Measurements from ENCODE around the gene RNU1-3. TPM values are rescaled to one million over a fixed set of nuclear protein-coding genes. Genes with fewer than 3 reads are reported as not detected.
"Not testable (repeated sequence)": the region's sequence is repeated elsewhere in the genome, so short reads cannot be mapped to it uniquely, and the experiment has no call there.

The RNU1-3 gene
- under 1 TPM; under 0.01 TPM for total RNA-seq

GRCh38 chr1:16666502-16667413 lies at the start of gene RNU1-3:
Gene RNU1-3, minus strand, starts transcription at chr1:16666948.
- DNase-seq; H3K27ac ChIP-seq; intact Hi-C loops (cut with DNase I); H3K36me3 ChIP-seq; H3K4me3 ChIP-seq (replicated peaks in 1 of 3); H3K27me3 ChIP-seq; H3K4me1 ChIP-seq; H3K9me3 ChIP-seq: not testable (repeated sequence)
- no CpG with 5 or more reads among the region's 45 CpGs for WGBS, 2 donors

GRCh38 chr1:16713480-16713879 lies 46.7 kb upstream of the RNU1-3 start:
- H3K4me3 ChIP-seq (replicated peaks in 1 of 3); H3K27me3 ChIP-seq; H3K4me1 ChIP-seq; intact Hi-C loops (cut with DNase I); H3K36me3 ChIP-seq; H3K27ac ChIP-seq; DNase-seq; H3K9me3 ChIP-seq: not testable (repeated sequence)
- WGBS, 2 donors = 74 to 75% methylated on average over 4 of the region's 10 CpGs

DNA sequence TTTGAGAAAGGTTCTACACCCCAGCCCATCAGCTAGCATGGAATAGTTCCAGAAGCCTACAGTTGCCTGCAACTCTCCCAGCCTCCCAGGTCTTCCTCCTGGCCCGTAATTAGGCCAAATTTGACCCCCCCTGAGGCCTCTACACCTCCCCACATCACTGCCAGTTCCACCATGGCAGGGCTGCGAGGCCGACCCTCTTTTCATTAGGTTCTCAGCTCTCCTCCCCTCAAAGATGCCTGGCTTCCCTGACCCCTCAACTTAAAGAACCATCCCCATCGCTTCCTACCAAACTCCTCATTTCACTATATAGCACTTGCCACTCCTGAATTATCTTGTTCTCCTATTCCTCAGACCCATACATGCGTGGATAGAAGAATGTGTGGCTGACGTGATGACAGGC lies 46.2 kb upstream of the RNU1-3 start:
- H3K27me3 ChIP-seq; H3K4me1 ChIP-seq; H3K27ac ChIP-seq; H3K36me3 ChIP-seq; DNase-seq; H3K4me3 ChIP-seq (replicated peaks in 1 of 3); intact Hi-C loops (cut with DNase I); H3K9me3 ChIP-seq: not testable (repeated sequence)
- 96 to 98% methylated on average over 3 to 6 of the region's 6 CpGs for WGBS, 2 donors

DNA sequence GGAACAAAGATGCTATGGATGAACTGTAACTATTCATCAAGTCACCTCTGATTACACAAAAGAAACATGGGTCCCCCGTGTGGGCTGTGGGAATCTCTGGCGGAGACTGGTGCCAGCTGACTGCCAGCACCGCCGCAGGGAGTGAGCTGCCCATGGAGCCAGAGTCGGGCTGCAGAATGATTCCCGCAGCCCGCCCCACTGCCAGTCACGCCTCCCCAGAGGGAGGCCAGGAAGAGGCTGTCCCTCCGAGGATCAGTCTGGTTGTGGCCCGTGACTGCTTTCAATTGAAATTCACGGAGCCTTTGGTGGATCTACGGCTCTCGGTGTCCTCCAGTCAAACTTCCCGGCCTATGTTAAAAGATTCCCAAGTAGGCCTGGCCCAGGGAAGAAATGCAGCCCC lies 45.8 kb upstream of the RNU1-3 start:
- H3K9me3 ChIP-seq; DNase-seq; H3K4me1 ChIP-seq; H3K36me3 ChIP-seq; intact Hi-C loops (cut with DNase I); H3K4me3 ChIP-seq (replicated peaks in 1 of 3); H3K27ac ChIP-seq; H3K27me3 ChIP-seq: not testable (repeated sequence)
- 75 to 78% methylated on average over 13 of the region's 14 CpGs for WGBS, 2 donors

DNA sequence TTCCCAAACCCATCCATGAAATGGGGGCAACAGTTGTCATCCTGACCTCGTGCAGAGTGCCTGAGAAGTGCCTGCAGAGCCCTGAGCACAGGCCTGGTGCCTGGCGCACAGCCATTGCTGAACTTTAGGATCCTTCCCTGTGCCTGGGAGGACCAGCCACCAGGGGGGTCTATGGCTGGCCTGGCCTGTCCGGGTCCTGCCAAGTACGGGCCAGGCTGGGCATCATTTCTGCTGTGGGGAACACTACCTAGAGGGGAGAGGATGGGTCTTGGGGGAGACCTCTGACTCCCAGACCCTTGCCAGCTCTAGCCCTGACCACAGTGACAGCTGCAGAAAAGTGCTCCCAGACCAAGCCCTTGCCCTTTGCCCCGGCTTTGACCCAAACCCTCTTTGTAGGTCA lies 45.4 kb upstream of the RNU1-3 start:
- H3K4me3 ChIP-seq (replicated peaks in 1 of 3); DNase-seq; H3K4me1 ChIP-seq; intact Hi-C loops (cut with DNase I); H3K27ac ChIP-seq; H3K36me3 ChIP-seq; H3K9me3 ChIP-seq; H3K27me3 ChIP-seq: not testable (repeated sequence)
- 73 to 80% methylated on average over 1 to 3 of the region's 5 CpGs for WGBS, 2 donors

GRCh38 chr1:16710618-16711017 lies 43.9 kb upstream of the RNU1-3 start:
- H3K4me3 ChIP-seq (replicated peaks in 1 of 3); H3K36me3 ChIP-seq; H3K27ac ChIP-seq; H3K4me1 ChIP-seq; H3K9me3 ChIP-seq; H3K27me3 ChIP-seq; intact Hi-C loops (cut with DNase I): not testable (repeated sequence)
- WGBS, 2 donors = 58 to 59% methylated on average over 10 to 11 of the region's 13 CpGs
- DNase-seq = peak; percentile 61 to 62

DNA sequence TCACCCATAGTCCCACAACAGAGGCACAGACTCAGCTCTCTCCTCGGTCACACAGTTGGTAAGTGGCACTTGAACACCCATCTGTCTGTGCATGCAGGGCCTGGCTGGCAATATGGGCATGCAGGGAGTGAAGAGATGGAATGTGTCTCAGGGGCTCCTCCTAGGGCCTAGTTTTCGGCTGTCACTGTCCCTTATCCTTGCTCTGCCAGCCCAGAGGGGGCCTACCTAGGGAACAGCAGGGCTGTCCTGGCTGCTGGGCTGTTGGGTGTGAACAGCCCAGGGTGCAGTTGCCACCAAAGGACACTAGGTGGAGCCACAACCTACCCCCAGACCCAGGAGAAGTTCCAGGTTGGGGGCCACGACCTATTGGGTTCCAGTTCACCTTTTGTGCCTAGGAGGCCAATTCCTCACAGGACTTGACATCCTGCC lies 42.9 kb upstream of the RNU1-3 start:
- H3K4me3 ChIP-seq (replicated peaks in 1 of 3); H3K4me1 ChIP-seq; H3K36me3 ChIP-seq; intact Hi-C loops (cut with DNase I); H3K9me3 ChIP-seq; H3K27me3 ChIP-seq: not testable (repeated sequence)
- H3K27ac ChIP-seq = peak overlapping the region in 1 of 3 donors; percentile 30
- TF ChIP-seq, protein P1, sequence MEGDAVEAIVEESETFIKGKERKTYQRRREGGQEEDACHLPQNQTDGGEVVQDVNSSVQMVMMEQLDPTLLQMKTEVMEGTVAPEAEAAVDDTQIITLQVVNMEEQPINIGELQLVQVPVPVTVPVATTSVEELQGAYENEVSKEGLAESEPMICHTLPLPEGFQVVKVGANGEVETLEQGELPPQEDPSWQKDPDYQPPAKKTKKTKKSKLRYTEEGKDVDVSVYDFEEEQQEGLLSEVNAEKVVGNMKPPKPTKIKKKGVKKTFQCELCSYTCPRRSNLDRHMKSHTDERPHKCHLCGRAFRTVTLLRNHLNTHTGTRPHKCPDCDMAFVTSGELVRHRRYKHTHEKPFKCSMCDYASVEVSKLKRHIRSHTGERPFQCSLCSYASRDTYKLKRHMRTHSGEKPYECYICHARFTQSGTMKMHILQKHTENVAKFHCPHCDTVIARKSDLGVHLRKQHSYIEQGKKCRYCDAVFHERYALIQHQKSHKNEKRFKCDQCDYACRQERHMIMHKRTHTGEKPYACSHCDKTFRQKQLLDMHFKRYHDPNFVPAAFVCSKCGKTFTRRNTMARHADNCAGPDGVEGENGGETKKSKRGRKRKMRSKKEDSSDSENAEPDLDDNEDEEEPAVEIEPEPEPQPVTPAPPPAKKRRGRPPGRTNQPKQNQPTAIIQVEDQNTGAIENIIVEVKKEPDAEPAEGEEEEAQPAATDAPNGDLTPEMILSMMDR (IDR thresholded peaks at IDR 0.05) = peak in 3 of 6 experiments; percentile 22 to 71 (median 69)
- peak; percentile 75 to 80 for DNase-seq
- 11 to 20% methylated on average over 2 to 3 of the region's 3 CpGs for WGBS, 2 donors

DNA sequence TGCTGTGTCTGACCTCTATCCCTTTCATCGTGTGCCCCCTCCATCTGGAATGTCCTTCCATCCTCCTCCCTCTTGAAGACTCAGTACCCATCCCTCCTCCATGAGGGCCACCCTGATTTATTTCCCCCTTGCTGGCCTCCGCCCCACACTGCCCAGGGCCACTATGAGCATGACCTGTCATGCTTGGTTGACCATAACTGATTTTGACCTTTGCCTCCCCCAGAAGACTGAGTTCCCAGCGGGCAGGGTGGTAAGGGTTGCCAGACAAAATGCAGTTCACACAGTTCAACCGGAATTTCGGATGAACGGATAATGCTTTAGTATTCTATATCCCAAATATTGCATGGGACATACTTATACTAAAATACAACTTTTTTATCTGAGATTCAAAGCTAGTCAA lies 42.0 kb upstream of the RNU1-3 start:
- H3K4me1 ChIP-seq; DNase-seq; intact Hi-C loops (cut with DNase I); H3K4me3 ChIP-seq (replicated peaks in 1 of 3); H3K27ac ChIP-seq; H3K9me3 ChIP-seq; H3K27me3 ChIP-seq; H3K36me3 ChIP-seq: not testable (repeated sequence)
- no CpG with 5 or more reads among the region's 6 CpGs for WGBS, 2 donors
